GM18520 (cell line): Measurements from ENCODE around the gene LRRC59.
"Not testable (repeated sequence)": the region's sequence is repeated elsewhere in the genome, so short reads cannot be mapped to it uniquely, and the experiment has no call there.

Source experiments
- ATAC-seq: cut with Tn5 transposase; IDR thresholded peaks from one replicate; pipeline ENCODE4 v1.9.1; 2021; ENCODE audit not compliant: unreplicated experiment

LRRC59 gene

GRCh38 chr17:50424996-50425681 is 27.8 kb upstream of the LRRC59 start:
- ATAC-seq = no peak

DNA sequence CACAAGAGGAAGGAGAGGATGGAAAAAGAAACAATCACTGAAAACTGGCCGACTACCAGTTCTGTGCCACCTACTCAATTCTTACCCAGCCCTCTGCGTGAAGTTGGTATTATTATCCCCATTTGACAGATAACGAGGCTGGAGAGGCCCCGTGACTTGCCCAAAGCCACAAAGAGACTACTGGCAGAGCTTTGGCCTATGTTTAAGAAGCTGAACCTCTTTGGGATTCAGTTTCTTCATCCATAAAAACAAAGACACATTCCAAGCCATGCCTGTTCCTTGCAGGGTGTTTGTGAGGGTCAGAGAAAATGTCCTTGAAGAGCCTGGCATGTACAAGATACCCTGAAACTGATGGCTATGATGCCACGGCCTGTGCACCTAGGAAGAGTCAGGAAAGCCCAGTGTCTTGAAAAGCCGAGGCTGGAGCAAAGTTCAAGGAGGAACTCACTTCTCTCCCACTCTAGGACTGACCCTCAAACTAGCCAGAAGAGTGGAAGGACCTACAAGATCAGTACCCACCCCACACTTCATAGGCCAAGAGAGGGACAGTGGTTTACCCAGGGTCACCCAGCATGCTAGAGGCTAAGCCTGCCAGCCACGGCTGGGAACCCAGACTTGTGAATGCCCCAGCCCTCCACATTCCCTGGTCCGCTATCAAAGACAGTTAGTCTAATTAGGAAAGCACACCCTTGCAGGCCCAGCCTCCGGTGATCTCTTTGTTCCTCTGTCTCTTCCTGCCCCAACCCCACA is 27.1 kb upstream of the LRRC59 start:
- ATAC-seq = no peak

- no peak for ATAC-seq
These were observed 26.3 kb upstream of the LRRC59 start for GRCh38 chr17:50423553-50424159.

- ATAC-seq = no peak
These were observed 25.4 kb upstream of the LRRC59 start for GRCh38 chr17:50422738-50423137.

DNA sequence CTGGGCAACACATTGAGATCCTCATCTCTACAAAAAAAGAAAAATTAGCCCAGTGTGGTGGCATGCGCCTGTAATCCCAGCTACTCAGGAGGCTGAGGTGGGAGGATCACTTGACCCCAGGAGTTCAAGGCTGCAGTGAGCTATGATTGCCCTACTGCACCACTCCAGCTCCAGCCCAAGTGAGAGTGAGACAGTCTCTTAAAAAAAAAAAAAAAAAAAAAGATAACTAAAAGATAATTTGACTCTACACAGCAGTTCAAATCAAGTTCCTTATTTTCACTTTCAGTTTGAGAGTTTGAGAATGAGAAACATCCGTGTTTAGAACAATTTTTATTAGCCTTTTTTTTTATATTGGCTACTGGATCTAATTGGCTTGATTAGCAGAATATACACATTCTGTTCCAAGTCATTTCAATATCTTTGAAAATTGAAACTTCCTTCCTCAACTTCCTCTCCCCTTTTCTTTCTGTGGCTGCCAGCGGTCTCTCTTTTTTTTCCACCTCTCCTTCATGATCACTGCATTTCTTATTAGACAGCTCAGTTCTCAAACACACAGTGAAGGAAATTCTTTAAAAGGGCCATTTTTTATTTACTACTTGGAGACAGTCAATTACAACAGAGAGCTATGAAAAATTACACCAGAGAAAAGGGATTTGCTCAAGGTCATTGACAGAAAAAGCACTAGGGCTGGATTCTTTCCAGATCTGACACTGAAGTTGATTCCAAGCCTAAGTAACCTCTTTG is 24.2 kb upstream of the LRRC59 start:
- no peak for ATAC-seq

DNA sequence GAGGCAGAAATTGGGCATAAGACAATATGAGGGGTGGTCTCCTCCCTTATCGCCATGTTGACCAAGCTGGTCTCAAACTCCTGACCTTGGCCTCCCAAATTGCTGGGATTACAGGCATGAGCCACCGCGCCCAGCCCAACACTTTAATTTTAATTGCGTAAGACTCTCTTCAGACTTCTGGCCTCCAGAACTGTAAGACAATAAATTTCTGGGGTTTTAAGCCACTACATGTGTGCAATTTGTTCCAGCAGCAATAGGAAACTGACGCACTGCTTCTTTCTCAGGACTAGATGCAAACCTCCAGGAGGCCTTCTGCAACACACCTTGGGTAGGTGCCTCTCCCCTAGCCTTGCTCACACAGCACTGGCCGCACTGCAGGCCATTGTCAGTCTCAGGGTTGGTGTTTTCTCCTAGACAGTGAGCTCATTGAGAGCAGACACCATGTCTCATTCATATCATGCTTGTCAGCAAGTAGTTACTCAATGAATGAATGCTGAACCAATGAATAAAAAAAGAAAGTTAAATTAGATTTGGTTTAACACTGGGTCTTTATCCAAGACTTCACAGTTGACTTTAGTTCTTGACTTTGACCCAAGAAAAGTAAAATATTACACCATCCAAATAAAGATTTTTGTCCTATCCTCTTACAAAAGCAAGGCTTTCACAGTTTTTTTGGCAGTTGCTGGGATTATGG is 23.2 kb upstream of the LRRC59 start:
- ATAC-seq = no peak

GRCh38 chr17:50419577-50419976 is 22.3 kb upstream of the LRRC59 start:
- ATAC-seq = not testable (repeated sequence)

DNA sequence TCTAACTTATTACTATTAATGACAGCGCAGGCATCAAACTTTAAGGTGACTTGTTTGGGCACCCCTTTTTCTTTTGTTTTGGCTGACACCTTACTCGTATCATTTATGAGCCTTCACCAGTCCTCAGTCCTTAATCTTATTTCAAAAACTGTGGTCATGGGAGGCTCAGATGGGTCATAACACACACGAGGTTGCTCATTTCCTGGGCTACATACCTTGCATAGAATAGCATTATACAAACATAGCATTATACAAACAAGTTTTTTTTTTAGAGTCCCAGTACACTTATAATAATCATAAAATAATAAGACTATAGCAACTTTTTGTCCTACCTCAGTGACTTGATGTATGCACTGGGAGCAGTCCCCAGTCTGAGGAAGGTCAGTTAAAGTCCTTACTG is 17.5 kb upstream of the LRRC59 start:
- ATAC-seq = no peak

DNA sequence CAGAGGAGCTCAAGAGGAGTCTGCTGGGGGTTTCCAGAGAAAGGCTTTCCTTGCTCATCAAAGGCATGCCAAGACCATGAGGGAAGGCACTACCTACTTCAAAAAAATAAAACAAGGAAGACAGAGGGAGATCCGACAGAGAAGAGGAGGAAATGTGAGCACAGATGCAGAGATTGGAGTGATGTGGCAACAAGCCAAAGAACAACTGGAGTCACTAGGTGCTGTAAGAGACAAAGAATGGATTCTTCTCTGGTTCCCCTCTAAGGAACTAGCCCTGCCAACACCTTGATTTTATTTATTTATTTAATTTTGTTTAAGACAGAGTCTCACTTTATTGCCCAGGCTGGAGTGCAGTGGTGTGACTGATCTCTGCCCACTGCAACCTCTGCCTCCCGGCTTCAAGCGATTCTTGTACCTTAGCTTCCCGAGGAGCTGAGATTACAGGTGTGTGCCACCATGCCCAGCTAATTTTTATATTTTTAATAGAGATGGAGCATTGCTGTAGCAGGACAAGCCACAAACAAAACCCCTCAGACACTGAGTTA is 14.9 kb upstream of the LRRC59 start:
- ATAC-seq = no peak

DNA sequence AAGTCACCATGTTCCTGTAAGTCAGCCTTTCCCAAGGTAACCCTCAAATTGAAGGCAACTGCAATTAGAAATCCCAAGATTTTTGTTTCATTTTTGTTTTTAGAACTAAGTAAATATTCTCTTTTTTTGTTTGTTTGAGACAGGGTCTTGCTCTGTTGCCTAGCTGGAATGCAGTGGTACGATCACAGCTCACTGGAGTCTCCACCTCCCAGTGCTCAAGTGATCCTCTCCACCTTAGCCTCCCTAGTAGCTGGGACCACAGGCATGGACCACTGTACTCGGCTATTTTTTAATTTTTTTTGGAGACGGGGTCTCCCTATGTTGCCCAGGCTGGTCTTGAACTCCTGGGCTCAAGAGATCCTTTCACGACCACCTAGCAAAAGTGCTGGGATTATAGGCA is 10.6 kb upstream of the LRRC59 start:
- no peak for ATAC-seq

- no peak for ATAC-seq
These were observed 9.3 kb upstream of the LRRC59 start for GRCh38 chr17:50406578-50406977.

DNA sequence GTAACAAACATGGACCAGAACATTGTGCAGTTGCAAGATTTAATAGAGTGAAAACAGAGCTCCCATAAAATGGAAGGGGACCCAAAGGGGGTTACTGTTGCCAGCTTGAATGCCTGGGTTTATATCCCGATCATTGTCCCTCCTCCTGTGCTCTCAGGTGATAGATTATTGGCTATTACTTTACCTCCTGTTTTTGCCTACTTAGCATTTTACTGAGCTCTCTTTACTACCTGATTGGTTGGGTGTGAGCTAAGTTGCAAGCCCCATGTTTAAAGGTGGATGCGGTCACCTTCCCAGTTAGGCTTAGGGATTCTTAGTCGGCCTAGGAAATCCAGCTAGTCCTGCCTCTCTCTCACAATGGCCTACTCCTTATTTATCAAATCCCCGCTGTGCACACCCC is 8.0 kb upstream of the LRRC59 start:
- not testable (repeated sequence) for ATAC-seq

GRCh38 chr17:50399591-50399990 is 2.3 kb upstream of the LRRC59 start:
- not testable (repeated sequence) for ATAC-seq

DNA sequence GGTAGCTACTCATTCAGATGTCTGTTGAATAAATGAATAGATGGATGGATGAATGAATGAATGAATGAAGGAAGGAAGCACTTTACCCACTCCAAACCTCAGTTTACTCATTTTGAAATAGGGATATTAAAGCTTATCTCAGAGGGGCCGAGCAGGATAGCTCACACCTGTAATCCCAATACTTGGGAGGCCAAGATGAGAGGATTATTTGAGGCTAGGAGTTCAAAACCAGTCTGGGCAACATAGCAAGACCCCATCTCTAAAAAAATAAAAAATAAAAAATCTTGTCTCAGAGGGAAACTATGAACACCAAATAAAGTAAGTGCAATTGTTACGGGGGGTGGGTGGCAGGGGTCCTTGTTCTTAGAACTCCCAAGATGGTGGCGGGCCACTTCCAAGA is 1.3 kb upstream of the LRRC59 start:
- not testable (repeated sequence) for ATAC-seq

DNA sequence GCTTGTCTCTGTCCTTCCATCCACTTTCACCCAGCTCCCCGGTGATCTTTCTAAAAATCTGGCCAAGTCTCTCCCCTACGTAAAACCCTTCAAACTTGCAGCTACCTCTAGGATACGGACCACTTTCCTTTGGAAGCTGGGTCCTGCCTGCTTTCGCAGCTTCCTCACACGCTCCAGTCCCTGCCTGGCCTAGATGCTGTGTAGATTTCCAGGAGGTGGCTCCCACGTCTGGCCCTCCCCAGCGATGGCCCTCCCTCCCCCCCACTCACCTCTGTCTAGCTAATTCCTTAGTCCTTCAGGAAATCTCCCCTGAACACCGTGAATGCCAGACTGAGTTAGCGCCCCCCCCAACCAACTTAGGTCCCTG is 579 bp upstream of the LRRC59 start:
- ATAC-seq = no peak

- no peak for ATAC-seq
These were observed 837 bp downstream of the LRRC59 start for GRCh38 chr17:50396261-50397110.

DNA sequence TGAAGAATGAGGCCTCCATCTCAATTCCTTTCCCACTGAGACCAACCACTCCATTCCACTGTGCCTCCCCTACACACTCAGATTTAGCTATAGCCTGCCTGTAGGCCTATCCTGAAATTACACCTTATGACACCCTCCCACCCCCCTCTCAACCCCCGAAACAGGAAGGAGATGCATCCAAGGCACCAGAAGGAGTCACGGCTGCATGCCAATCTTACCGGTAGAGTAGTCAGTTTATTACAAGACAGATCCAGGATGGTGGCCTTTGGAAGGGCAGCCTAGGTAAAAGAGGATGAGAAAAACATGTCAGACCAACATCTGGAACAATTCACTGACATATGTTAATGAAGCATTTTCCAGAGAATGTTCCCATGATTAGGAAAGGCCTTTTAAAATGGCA is 2.6 kb downstream of the LRRC59 start:
- no peak for ATAC-seq

DNA sequence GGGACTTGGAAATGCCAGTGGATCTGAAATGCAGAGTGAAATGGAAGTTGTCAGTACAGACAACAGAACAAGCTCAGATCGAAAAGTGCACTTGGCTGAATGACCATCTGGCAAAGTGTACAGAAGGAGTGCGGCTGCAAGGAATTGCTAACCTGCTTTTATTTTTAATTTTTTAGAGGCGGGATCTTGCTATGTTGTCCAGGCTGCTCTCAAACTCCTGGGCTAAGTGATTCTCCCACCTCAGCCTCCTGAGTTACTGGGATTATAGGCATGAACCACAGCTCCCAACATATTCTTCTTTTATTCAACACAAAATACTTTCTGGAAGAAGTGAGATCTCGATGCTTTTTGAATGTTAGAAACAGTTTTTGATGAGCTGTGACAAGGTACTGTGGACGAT is 3.6 kb downstream of the LRRC59 start:
- no peak for ATAC-seq

GRCh38 chr17:50392621-50393020 is 4.7 kb downstream of the LRRC59 start:
- no peak for ATAC-seq

- no peak for ATAC-seq
These were observed 7.8 kb downstream of the LRRC59 start for GRCh38 chr17:50389534-50389933.
